ENCODE data around the gene MORF4L2.
A peak's percentile ranks its signal among the peaks of the same experiment; 100 is the strongest.

The MORF4L2 gene, protein sequence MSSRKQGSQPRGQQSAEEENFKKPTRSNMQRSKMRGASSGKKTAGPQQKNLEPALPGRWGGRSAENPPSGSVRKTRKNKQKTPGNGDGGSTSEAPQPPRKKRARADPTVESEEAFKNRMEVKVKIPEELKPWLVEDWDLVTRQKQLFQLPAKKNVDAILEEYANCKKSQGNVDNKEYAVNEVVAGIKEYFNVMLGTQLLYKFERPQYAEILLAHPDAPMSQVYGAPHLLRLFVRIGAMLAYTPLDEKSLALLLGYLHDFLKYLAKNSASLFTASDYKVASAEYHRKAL

DNA sequence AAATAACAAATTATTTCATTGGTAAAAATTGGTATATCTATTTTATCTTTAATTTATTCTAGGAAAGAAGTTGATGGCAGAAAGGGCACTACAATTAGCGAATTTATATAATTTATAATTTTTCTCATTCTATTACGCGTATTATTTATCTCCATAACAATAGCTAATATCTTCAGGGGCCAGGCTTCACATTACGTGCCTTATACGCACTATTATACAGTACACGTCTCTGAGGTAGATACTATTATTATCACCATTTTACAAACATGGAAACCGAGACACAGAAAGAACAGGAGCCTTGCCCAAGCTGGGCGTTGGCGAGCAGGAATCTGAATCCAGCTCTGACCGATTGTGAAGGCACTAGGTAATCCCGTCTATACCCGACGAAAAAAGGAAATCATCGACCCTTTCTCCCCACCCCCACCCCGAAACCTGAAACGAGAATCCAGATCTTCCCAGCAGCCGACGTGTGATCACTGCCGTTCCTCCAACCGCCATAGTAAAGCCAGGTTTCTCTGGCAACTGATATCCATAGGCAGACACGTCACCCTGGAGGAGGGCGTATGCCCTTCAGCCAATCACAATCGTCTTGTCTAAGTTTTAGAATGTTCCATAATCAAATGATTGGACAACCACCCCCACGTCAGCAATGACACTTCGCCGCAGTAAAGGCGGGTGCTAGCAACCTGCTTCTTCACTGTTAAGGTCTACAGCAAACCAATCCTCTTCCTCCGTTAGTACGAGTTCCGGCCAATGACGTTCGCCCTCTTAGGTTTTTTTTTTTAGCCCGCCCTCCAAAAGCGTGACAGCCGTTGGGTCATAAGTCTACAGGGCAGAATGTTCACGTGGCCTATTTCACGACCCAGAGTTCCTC is at the start of gene MORF4L2:
MORF4L2 (minus strand) TSS at position 501 of the 874 bp plus-strand sequence. CDS start 9,672 bp downstream, outside the sequence.
- peak; percentile 13 to 58 (median 42) for DNase-seq (ENCODE audit: low read depth in 2 of 3, low spot score in 2 of 3)

- no peak for DNase-seq (ENCODE audit: low read depth in 2 of 3, low spot score in 2 of 3)
Observed at GRCh38 chrX:103734125-103734760, 47.7 kb upstream of the MORF4L2 start.

- no peak for DNase-seq (ENCODE audit: low read depth in 2 of 3, low spot score in 2 of 3)
Observed at GRCh38 chrX:103733017-103733416, 46.5 kb upstream of the MORF4L2 start.

- no peak for DNase-seq (ENCODE audit: low read depth in 2 of 3, low spot score in 2 of 3)
Observed at GRCh38 chrX:103730796-103731493, 44.4 kb upstream of the MORF4L2 start.

DNA sequence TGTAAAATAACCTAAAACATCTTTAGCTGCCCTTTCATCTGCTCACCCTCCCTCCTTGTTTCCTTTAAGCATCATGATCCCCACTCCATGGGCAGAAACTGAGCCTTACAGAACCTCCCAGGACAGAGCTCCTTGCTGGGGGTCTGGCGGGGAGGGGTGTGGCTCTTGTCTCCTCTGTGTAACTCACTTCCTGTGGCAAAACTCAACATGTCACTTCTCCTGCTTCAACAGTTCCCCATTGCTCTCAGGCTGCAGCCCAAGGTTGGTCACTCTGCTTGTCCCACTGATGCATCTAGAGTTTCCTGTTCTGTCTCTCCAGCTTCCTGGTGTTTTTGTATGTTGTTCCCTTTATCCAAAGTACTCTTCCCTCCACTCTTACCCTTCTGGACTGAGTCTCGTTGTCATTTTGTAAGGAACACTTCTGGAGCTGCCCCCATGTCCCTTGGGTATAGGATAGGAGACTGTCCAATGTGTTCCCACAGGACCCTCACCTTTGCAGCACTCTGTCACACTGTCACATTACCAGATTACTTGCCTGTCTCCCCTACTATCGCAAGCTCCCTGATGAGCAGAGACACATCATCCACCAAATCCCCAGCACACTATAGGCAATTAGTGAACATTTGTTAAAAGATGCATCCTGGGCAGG is 43.8 kb upstream of the MORF4L2 start:
- no peak for DNase-seq (ENCODE audit: low read depth in 2 of 3, low spot score in 2 of 3)

DNA sequence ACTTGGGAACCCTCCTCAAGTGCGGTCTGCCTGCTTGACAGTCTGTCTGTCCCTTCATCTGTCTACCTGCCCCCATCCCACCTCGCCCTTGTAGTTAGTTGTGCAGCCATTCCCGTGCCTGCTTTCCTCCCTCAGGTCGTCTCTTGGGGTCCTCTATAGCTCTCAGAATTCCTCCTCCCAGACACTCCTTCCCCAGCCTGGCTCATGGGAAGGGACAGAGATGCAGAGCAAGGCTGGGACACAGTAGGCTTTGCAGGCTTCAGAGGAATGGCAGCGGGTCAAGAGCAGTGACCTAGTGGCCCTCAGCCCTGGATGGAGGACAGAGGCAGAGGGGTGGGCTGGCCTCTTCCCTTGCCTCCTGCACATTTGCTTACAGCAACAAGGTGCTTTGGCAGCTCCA is 42.5 kb upstream of the MORF4L2 start:
- no peak for DNase-seq (ENCODE audit: low read depth in 2 of 3, low spot score in 2 of 3)

DNA sequence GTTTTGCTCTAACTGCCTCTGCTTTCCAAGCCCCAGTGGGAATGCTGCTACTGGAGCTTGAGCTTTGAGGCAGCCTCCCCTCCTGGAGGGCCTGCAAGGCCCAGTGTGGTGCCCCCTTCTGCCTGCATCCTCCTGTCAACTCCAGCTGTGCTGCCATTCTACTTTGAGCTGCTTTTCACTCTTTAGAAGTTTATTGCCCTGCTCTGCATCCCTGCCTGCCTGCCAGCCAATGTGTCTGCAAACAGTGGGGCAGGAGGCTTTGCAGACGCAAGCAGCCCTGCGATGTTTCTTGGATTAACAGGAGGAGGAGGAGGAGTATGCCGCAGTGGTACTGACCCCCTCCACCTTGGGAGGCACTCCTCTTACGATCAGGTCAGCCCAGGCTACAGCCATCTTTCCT is 40.6 kb upstream of the MORF4L2 start:
- DNase-seq (ENCODE audit: low read depth in 2 of 3, low spot score in 2 of 3) = no peak

GRCh38 chrX:103726477-103726876 is 40.0 kb upstream of the MORF4L2 start:
- DNase-seq (ENCODE audit: low read depth in 2 of 3, low spot score in 2 of 3) = no peak

- DNase-seq (ENCODE audit: low read depth in 2 of 3, low spot score in 2 of 3) = no peak
Observed at GRCh38 chrX:103722505-103722904, 36.0 kb upstream of the MORF4L2 start.

- DNase-seq (ENCODE audit: low read depth in 2 of 3, low spot score in 2 of 3) = no peak
Observed at GRCh38 chrX:103718120-103718519, 31.6 kb upstream of the MORF4L2 start.

GRCh38 chrX:103716962-103717361 is 30.5 kb upstream of the MORF4L2 start:
- DNase-seq (ENCODE audit: low read depth in 2 of 3, low spot score in 2 of 3) = no peak

DNA sequence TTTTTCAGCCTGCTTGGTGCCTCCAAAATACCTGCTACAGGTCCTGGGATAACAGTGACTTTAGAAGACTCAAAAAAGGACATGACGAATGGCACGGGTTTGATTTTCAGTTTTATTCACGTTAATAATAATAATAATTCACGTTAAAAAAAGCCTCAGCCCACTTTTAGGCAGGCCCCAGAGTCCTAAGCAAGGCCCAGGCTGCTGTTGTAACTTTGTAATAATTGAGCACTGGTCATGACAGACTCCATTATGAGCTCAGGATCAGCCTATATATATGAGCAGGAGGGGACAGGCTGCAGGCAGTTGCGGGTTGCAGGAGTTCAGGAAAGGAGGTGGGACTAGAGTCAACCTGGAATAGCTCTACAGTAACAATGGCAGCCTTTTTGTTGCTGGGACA is 24.1 kb upstream of the MORF4L2 start, which contains the start of gene TMEM31:
TMEM31 (plus strand) TSS at position 301 of the 400 bp plus-strand sequence. CDS start 1,350 bp downstream, outside the sequence.
- no peak for DNase-seq (ENCODE audit: low read depth in 2 of 3, low spot score in 2 of 3)

GRCh38 chrX:103704863-103705262 is 18.4 kb upstream of the MORF4L2 start:
- no peak for DNase-seq (ENCODE audit: low read depth in 2 of 3, low spot score in 2 of 3)

- DNase-seq (ENCODE audit: low read depth in 2 of 3, low spot score in 2 of 3) = no peak
Observed at GRCh38 chrX:103699243-103699642, 12.7 kb upstream of the MORF4L2 start.

- no peak for DNase-seq (ENCODE audit: low read depth in 2 of 3, low spot score in 2 of 3)
Observed at GRCh38 chrX:103697687-103698086, 11.2 kb upstream of the MORF4L2 start.

GRCh38 chrX:103691059-103691458 is 4.6 kb upstream of the MORF4L2 start:
- DNase-seq (ENCODE audit: low read depth in 2 of 3, low spot score in 2 of 3) = no peak

DNA sequence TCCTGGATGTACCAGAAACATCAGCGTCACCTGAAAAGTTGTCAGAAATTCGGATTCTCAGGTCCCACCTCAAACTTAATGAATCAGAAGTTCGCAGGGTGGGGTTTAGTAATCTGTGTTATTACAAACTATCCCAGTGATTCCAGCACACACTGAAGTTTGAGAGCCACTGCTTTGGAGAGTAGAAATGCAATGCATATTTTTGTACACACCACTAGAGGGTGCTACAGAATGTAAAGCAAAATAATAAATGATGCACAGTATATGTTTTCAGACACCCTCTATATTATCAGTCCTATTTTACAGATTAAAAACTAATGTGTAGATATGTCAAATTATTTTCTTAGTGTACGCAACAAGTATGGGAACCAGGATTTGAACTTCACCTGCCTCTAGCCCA is 2.4 kb upstream of the MORF4L2 start:
- no peak for DNase-seq (ENCODE audit: low read depth in 2 of 3, low spot score in 2 of 3)

- DNase-seq (ENCODE audit: low read depth in 2 of 3, low spot score in 2 of 3) = peak; percentile 1 to 5 (median 3)
Observed at GRCh38 chrX:103687696-103688201, 1.2 kb upstream of the MORF4L2 start.

DNA sequence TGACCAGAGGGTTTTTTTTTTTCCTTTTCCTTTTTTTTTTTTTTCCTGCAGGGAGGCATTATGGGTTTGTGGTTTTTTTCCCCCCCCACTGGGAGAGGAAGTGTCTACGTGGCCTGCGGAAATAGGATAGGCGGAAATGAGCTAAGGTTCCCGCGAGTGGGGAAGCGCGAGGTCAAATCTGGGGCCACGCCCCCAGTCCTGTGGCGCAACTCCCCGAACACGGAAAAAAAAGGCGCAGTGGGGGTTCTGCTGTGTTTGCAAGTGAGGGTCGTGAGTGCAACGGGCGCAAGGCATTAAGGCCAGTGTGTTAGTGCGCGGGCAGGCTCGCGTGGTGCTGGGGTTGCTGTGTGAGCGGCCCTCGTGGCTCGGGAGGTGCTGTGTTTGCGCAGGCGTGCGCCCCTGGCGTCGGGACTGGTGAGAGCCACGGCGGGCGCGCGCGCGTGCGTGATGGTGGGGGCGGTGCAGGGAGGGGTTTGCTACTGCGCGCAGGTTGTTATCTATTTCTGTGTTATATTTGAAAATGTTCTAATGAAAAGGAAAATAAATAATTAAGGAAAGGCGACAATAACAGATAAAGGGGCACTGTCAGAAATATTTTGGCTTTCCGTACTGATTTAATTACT is 685 bp upstream of the MORF4L2 start:
- peak; percentile 50 to 66 (median 59) for DNase-seq (ENCODE audit: low read depth in 2 of 3, low spot score in 2 of 3)

- DNase-seq (ENCODE audit: low read depth in 2 of 3, low spot score in 2 of 3) = no peak
Observed at GRCh38 chrX:103685396-103685795, 1.1 kb downstream of the MORF4L2 start.

Data from activated CD8-positive, alpha-beta memory T cell treated with anti-CD3 and anti-CD28 coated beads for 48 hours (primary cell).